PC-3 (cell line): ENCODE results near the gene IKBIP.

Source experiments
- CTCF ChIP-seq: fragments of 300-600 bp; sonication (generic); conservative IDR thresholded peaks from 2 replicates; pipeline ENCODE4 v1.5.1; 2017; ENCODE audit warnings: antibody characterized with exemption, low read depth, mild to moderate bottlenecking, low read length
- EZH2 ChIP-seq: fragments of 300-600 bp; sonication (generic); IDR thresholded peaks from one replicate; pipeline ENCODE4 v1.6.1; 2017; ENCODE audit warnings: antibody characterized with exemption, mild to moderate bottlenecking, low read length; ENCODE audit not compliant: unreplicated experiment
- EZH2phosphoT487 ChIP-seq: fragments of 300-600 bp; sonication (generic); IDR thresholded peaks from 2 replicates; pipeline ENCODE4 v1.6.1; 2018; ENCODE audit warnings: mild to moderate bottlenecking, antibody characterized with exemption, low read length, borderline replicate concordance

- TF ChIP-seq EZH2phosphoT487 (no peak), CTCF (no peak), EZH2 (no peak)
Measured at GRCh38 chr12:98678946-98679610, 34.5 kb upstream of the IKBIP start.
